ENCODE measurements around the gene CYP39A1.

DNA sequence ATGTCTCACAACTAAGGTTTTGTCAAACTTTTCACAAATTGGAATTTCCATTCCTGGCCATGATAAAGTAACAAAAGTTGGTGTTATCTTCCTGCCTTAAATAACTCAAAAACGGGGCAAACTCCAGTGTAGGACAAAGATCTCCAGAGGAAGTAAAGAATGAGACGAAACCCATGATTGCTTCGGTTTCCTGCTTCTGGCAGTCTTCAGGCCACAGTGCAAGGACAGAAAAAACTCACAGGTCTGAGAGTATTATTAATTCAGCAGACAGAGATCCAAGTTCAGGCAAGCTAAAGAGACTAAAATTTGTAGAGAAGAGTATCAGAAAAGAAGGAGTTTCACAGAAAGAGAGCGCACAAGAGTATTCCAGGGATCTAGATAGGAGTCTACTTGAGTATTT lies 96.6 kb downstream of the CYP39A1 start:
- TF ChIP-seq, protein P1, sequence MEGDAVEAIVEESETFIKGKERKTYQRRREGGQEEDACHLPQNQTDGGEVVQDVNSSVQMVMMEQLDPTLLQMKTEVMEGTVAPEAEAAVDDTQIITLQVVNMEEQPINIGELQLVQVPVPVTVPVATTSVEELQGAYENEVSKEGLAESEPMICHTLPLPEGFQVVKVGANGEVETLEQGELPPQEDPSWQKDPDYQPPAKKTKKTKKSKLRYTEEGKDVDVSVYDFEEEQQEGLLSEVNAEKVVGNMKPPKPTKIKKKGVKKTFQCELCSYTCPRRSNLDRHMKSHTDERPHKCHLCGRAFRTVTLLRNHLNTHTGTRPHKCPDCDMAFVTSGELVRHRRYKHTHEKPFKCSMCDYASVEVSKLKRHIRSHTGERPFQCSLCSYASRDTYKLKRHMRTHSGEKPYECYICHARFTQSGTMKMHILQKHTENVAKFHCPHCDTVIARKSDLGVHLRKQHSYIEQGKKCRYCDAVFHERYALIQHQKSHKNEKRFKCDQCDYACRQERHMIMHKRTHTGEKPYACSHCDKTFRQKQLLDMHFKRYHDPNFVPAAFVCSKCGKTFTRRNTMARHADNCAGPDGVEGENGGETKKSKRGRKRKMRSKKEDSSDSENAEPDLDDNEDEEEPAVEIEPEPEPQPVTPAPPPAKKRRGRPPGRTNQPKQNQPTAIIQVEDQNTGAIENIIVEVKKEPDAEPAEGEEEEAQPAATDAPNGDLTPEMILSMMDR (IDR thresholded peaks at IDR 0.05), result no peak
- no peak for TF ChIP-seq POLR2A (IDR thresholded peaks at IDR 0.05)
